ENCODE measurements around the gene CUX1.
"Not testable (repeated sequence)": the region's sequence is repeated elsewhere in the genome, so short reads cannot be mapped to it uniquely, and the experiment has no call there.

- TF ChIP-seq CTCF, POLR2A (IDR thresholded peaks at IDR 0.05): not testable (repeated sequence)
Measured at GRCh38 chr7:102327183-102327582, 509.8 kb downstream of the CUX1 start.
